NCI-H345 (cell line): Measurements from ENCODE around the gene OVOL2.
"Not testable (repeated sequence)": the region's sequence is repeated elsewhere in the genome, so short reads cannot be mapped to it uniquely, and the experiment has no call there.

Experiments
- DNase-seq: peaks from one replicate; lab custom pipeline; 2025; lab: John Stamatoyannopoulos, UW

OVOL2 gene

GRCh38 chr20:18057994-18058349 lies 256 bp upstream of the OVOL2 start:
- DNase-seq, result peak; percentile 78

- peak; percentile 79 for DNase-seq
These were observed 1.3 kb downstream of the OVOL2 start for GRCh38 chr20:18056174-18057100.

- DNase-seq, result no peak
These were observed 2.5 kb downstream of the OVOL2 start for GRCh38 chr20:18055261-18055660.

- no peak for DNase-seq
These were observed 4.9 kb downstream of the OVOL2 start for GRCh38 chr20:18052856-18053255.

GRCh38 chr20:18050628-18051027 lies 7.1 kb downstream of the OVOL2 start:
- DNase-seq, result no peak

- no peak for DNase-seq
These were observed 9.5 kb downstream of the OVOL2 start for GRCh38 chr20:18048176-18048575.

GRCh38 chr20:18046535-18046934 lies 11.2 kb downstream of the OVOL2 start:
- no peak for DNase-seq

- no peak for DNase-seq
These were observed 15.5 kb downstream of the OVOL2 start for GRCh38 chr20:18042229-18042628.

- DNase-seq, result no peak
These were observed 16.3 kb downstream of the OVOL2 start for GRCh38 chr20:18041462-18041861.

GRCh38 chr20:18039063-18039462 lies 18.7 kb downstream of the OVOL2 start:
- no peak for DNase-seq

- no peak for DNase-seq
These were observed 23.7 kb downstream of the OVOL2 start for GRCh38 chr20:18034039-18034438.

GRCh38 chr20:18032977-18033892 lies 24.5 kb downstream of the OVOL2 start:
- no peak for DNase-seq

GRCh38 chr20:18031888-18032509 lies 25.7 kb downstream of the OVOL2 start:
- DNase-seq, result no peak

GRCh38 chr20:18031050-18031449 lies 26.7 kb downstream of the OVOL2 start:
- no peak for DNase-seq

- no peak for DNase-seq
These were observed 27.7 kb downstream of the OVOL2 start for GRCh38 chr20:18030020-18030419.

- DNase-seq, result not testable (repeated sequence)
These were observed 30.7 kb downstream of the OVOL2 start for GRCh38 chr20:18027011-18027410.

GRCh38 chr20:18024606-18025127 lies 33.0 kb downstream of the OVOL2 start:
- DNase-seq, result no peak

GRCh38 chr20:18020931-18021330 lies 36.8 kb downstream of the OVOL2 start:
- no peak for DNase-seq

- DNase-seq, result no peak
These were observed 38.6 kb downstream of the OVOL2 start for GRCh38 chr20:18019068-18019467.

- no peak for DNase-seq
These were observed 39.6 kb downstream of the OVOL2 start for GRCh38 chr20:18018100-18018499.

- DNase-seq, result no peak
These were observed 40.9 kb downstream of the OVOL2 start for GRCh38 chr20:18016772-18017171.

GRCh38 chr20:18014411-18014810 lies 43.3 kb downstream of the OVOL2 start:
- no peak for DNase-seq
